HEK293 (cell line): Measurements from ENCODE around the gene NOBOX.

Experiments
- CTCF ChIA-PET: fragments of 350-600 bp; formaldehyde crosslinking; extraction: SDS; loops from one replicate; lab custom pipeline; 2021; ENCODE audit warnings: antibody characterized with exemption; lab: Yijun Ruan, JAX
- POLR2A ChIA-PET: fragments of 300-600 bp; formaldehyde crosslinking; extraction: SDS; loops from one replicate; lab custom pipeline; 2020; ENCODE audit warnings: antibody characterized with exemption, inconsistent platforms; lab: Yijun Ruan, JAX
- H3K27ac ChIP-seq: fragments of 200-500 bp; sonication (Bioruptor generic); 2 replicates; pipeline ENCODE4 v1.5.1; 2014; ENCODE audit warnings: low read depth, low read length, control low read depth, inconsistent platforms; ENCODE audit errors: extremely low read depth
- H3K36me3 ChIP-seq, 2 experiments: fragments of 200-500 bp in 1 of 2; sonication (Bioruptor generic) in 1 of 2; 1 replicate in 1 of 2; 2 replicates in 1 of 2; pipeline ENCODE4 v1.5.1; 2014 to 2017; ENCODE audit warnings: inconsistent platforms in 2 of 2, low read length in 2 of 2; ENCODE audit not compliant: control insufficient read depth in 2 of 2, insufficient read depth in 1 of 2
- H3K4me1 ChIP-seq: fragments of 200-500 bp; sonication (Bioruptor generic); 2 replicates; pipeline ENCODE4 v1.5.1; 2014; ENCODE audit warnings: mild to moderate bottlenecking, low read length, inconsistent platforms; ENCODE audit not compliant: control insufficient read depth, insufficient read depth
- H3K4me3 ChIP-seq: 2 replicates; pipeline ENCODE4 v1.5.1; 2011; ENCODE audit warnings: low read depth, mild to moderate bottlenecking, control low read depth, low read length, moderate library complexity
- H3K9me3 ChIP-seq: fragments of 200-500 bp; sonication (Bioruptor generic); 2 replicates; pipeline ENCODE4 v1.5.1; 2014; ENCODE audit warnings: low read depth, low read length, inconsistent platforms; ENCODE audit not compliant: control insufficient read depth, insufficient read depth
- KLF1 ChIP-seq: fragments of 450-650 bp; formaldehyde crosslinking; IDR thresholded peaks from 2 replicates; pipeline ENCODE4 v1.5.1; 2016; ENCODE audit warnings: missing biosample characterization, missing genetic modification characterization
- KLF7 ChIP-seq: fragments of 450-650 bp; formaldehyde crosslinking; IDR thresholded peaks from 2 replicates; pipeline ENCODE4 v1.5.1; 2016; ENCODE audit warnings: missing biosample characterization, missing genetic modification characterization, borderline replicate concordance
- PATZ1 ChIP-seq: fragments of 450-650 bp; formaldehyde crosslinking; IDR thresholded peaks from 2 replicates; pipeline ENCODE4 v1.5.1; 2016; ENCODE audit warnings: missing biosample characterization, missing genetic modification characterization
- TRIM28 ChIP-seq: IDR thresholded peaks from 2 replicates; pipeline ENCODE4 v1.6.1; 2011; ENCODE audit warnings: low read length, control low read depth, borderline replicate concordance
- YY2 ChIP-seq: fragments of 450-650 bp; formaldehyde crosslinking; IDR thresholded peaks from 2 replicates; pipeline ENCODE4 v1.5.1; 2016; ENCODE audit warnings: missing biosample characterization, missing genetic modification characterization
- ZBTB11 ChIP-seq: fragments of 450-650 bp; formaldehyde crosslinking; conservative IDR thresholded peaks from 2 replicates; pipeline ENCODE4 v1.5.1; 2016; ENCODE audit warnings: low read depth, missing biosample characterization, missing genetic modification characterization
- ZBTB49 ChIP-seq: fragments of 450-650 bp; formaldehyde crosslinking; IDR thresholded peaks from 2 replicates; pipeline ENCODE4 v1.5.1; 2016; ENCODE audit warnings: missing biosample characterization, missing genetic modification characterization, low read depth
- ZBTB7A ChIP-seq: fragments of 450-650 bp; formaldehyde crosslinking; IDR thresholded peaks from 2 replicates; pipeline ENCODE4 v1.5.1; 2016; ENCODE audit warnings: low read depth, missing biosample characterization, missing genetic modification characterization
- ZFP69B ChIP-seq: fragments of 450-650 bp; formaldehyde crosslinking; IDR thresholded peaks from 2 replicates; pipeline ENCODE4 v1.5.1; 2016; ENCODE audit warnings: missing biosample characterization, missing genetic modification characterization
- ZNF121 ChIP-seq: fragments of 450-650 bp; formaldehyde crosslinking; IDR thresholded peaks from 2 replicates; pipeline ENCODE4 v1.5.1; 2016; ENCODE audit warnings: missing biosample characterization, missing genetic modification characterization
- ZNF140 ChIP-seq: fragments of 450-650 bp; formaldehyde crosslinking; IDR thresholded peaks from 2 replicates; pipeline ENCODE4 v1.5.1; 2016; ENCODE audit warnings: missing biosample characterization, missing genetic modification characterization
- ZNF2 ChIP-seq: fragments of 450-650 bp; formaldehyde crosslinking; IDR thresholded peaks from 2 replicates; pipeline ENCODE4 v1.5.1; 2016; ENCODE audit warnings: missing biosample characterization, missing genetic modification characterization
- ZNF274 ChIP-seq, 2 experiments: fragments of 200-500 bp in 1 of 2; fragments of 450-650 bp in 1 of 2; sonication (Bioruptor generic) in 1 of 2; formaldehyde crosslinking in 1 of 2; IDR thresholded peaks; 2 replicates each; pipeline versions ENCODE4 v1.5.1 to v1.6.1; 2014 to 2016; ENCODE audit warnings: borderline replicate concordance in 1 of 2, inconsistent platforms in 1 of 2, low read length in 1 of 2, missing biosample characterization in 1 of 2, missing genetic modification characterization in 1 of 2
- ZNF311 ChIP-seq: fragments of 450-650 bp; formaldehyde crosslinking; IDR thresholded peaks from 2 replicates; pipeline ENCODE4 v1.5.1; 2017; ENCODE audit warnings: missing biosample characterization, missing genetic modification characterization, borderline replicate concordance
- ZNF544 ChIP-seq: fragments of 450-650 bp; formaldehyde crosslinking; IDR thresholded peaks from 2 replicates; pipeline ENCODE4 v1.5.0; 2017; ENCODE audit warnings: missing biosample characterization, missing genetic modification characterization
- ZNF560 ChIP-seq: fragments of 450-650 bp; formaldehyde crosslinking; IDR thresholded peaks from 2 replicates; pipeline ENCODE4 v1.5.1; 2017; ENCODE audit warnings: missing biosample characterization, missing genetic modification characterization, borderline replicate concordance
- ZNF596 ChIP-seq: fragments of 450-650 bp; IDR thresholded peaks from 2 replicates; pipeline ENCODE4 v1.5.0; 2018; ENCODE audit warnings: missing biosample characterization, mild to moderate bottlenecking, missing genetic modification characterization, moderate library complexity
- ZNF600 ChIP-seq: fragments of 450-650 bp; formaldehyde crosslinking; IDR thresholded peaks from 2 replicates; pipeline ENCODE4 v1.5.1; 2016; ENCODE audit warnings: missing biosample characterization, missing genetic modification characterization
- ZNF785 ChIP-seq: fragments of 450-650 bp; formaldehyde crosslinking; IDR thresholded peaks from 2 replicates; pipeline ENCODE4 v1.5.1; 2016; ENCODE audit warnings: missing biosample characterization, missing genetic modification characterization
- ZSCAN23 ChIP-seq: fragments of 450-650 bp; formaldehyde crosslinking; IDR thresholded peaks from 2 replicates; pipeline ENCODE4 v1.5.1; 2016; ENCODE audit warnings: missing biosample characterization, missing genetic modification characterization

The NOBOX gene

GRCh38 chr7:144410441-144410840 lies 6.9 kb upstream of the NOBOX start:
- no peaks in the 10 kb centered on the region for H3K9me3 ChIP-seq
- H3K36me3 ChIP-seq: no peaks in the 10 kb centered on the region
- CTCF ChIA-PET: interaction anchor here (0.7 to 1.5 kb wide), 2 partner anchors 18 to 27 kb away, joined by 3 to 8 read pairs; no protein-coding TSS in a partner anchor
- H3K4me1 ChIP-seq: no peaks in the 10 kb centered on the region
- no peak overlapping the region for H3K27ac ChIP-seq
- no peak for TF ChIP-seq ZNF560 (tag by site-specific recombination)
- no peak for TF ChIP-seq TRIM28
- no peak for TF ChIP-seq KLF1 (tag by site-specific recombination)
- TF ChIP-seq ZNF544 (tag by site-specific recombination): no peak
- TF ChIP-seq ZNF600 (tag by site-specific recombination): no peak
- TF ChIP-seq KLF7 (tag by site-specific recombination): no peak
- TF ChIP-seq ZNF274 (IDR thresholded peaks at IDR 0.05; ENCODE audit: low read length): no peak
- TF ChIP-seq ZNF274 (tag by site-specific recombination; IDR thresholded peaks at IDR 0.05; ENCODE audit: borderline replicate concordance): no peak
- no peak for TF ChIP-seq ZNF596 (tag by site-specific recombination)
- TF ChIP-seq ZNF2 (tag by site-specific recombination): no peak
- TF ChIP-seq ZFP69B: no peak
- TF ChIP-seq ZBTB7A (tag by site-specific recombination): no peak
- no peak for TF ChIP-seq PATZ1
- no peak for TF ChIP-seq YY2 (tag by site-specific recombination)
- no peak for TF ChIP-seq ZNF311 (tag by site-specific recombination)
- TF ChIP-seq ZBTB11: no peak
- no peak for TF ChIP-seq ZNF140 (tag by site-specific recombination)
- TF ChIP-seq ZSCAN23: no peak
- TF ChIP-seq ZNF785 (tag by site-specific recombination): no peak
- TF ChIP-seq ZNF121 (tag by site-specific recombination): no peak
- no peak for TF ChIP-seq ZBTB49 (tag by site-specific recombination)
- TF ChIP-seq, all 188 proteins: peak for 0
- POLR2A ChIA-PET: no interaction called here
- no peak overlapping the region for H3K4me3 ChIP-seq
